NCI-H345 (cell line): ENCODE results near the gene MC3R.

ENCODE experiments used
- DNase-seq: peaks from one replicate; lab custom pipeline; 2025; lab: John Stamatoyannopoulos, UW

The MC3R gene

DNA sequence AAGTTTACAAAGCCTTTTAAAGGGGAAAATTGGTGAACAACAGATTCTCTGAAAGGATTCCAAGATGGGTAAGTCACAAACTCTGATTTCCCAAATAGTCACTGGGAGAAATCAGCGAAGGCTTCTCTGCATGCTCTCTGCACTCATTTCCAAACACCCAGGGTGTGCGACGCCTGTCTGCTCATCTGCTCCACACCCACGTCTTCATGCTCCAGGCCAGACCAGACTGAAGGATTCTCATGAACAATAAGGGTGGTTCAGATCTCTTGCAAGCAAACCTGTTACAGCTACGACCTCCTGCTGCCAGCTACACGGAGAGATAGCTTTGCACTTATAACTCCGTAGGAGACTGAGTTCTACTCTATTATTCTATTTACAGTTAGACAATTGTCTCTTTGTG is 1.4 kb downstream of the MC3R start:
- no peak for DNase-seq

GRCh38 chr20:56257604-56258003 is 9.1 kb downstream of the MC3R start:
- no peak for DNase-seq

- no peak for DNase-seq
These were observed 11.4 kb downstream of the MC3R start for GRCh38 chr20:56259948-56260347.

DNA sequence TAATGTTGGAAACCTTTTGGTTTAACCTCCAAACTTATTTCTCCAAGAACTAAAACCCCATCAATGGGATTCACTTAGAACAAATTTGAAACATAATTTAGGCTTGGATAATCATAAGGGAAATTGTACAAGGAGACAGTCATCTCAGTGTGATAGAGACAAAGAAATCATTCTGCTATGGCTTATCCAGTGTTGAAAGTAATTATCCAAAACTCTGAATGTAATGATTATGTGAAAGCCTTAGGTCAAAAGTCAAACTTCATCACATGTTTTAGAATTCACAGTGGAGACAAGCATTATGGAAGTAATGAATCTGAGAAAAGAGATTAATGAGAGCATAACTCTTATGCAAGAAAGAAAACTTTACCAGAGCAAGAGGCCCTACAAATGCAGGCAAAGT is 20.0 kb downstream of the MC3R start:
- DNase-seq: no peak

GRCh38 chr20:56271974-56272373 is 23.4 kb downstream of the MC3R start:
- DNase-seq: no peak

- DNase-seq: no peak
These were observed 25.0 kb downstream of the MC3R start for GRCh38 chr20:56273491-56273890.

- DNase-seq: no peak
These were observed 25.6 kb downstream of the MC3R start for GRCh38 chr20:56274156-56274555.

GRCh38 chr20:56278196-56278595 is 29.7 kb downstream of the MC3R start:
- no peak for DNase-seq

- DNase-seq: no peak
These were observed 37.0 kb downstream of the MC3R start for GRCh38 chr20:56285496-56285895.

DNA sequence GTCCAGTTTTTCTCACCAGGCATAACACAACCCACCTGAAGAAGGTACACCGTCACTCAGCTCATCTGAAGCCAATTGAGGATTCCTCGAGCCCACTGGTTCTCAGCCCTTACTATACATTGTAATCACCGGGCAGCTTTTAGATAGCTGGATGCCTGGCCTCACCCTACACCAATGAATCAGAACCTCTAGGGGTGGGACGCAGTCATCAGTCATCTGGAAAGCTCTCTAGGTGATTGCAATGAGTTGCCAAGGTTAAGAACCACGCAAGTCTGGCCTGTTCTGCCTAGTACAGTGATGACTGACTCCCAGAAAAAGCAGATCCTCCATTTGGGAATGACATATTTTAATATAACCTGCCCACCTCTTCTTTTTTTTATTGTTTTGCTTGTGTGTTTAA is 41.1 kb downstream of the MC3R start:
- no peak for DNase-seq

GRCh38 chr20:56299362-56299761 is 50.8 kb downstream of the MC3R start:
- no peak for DNase-seq
